ENCODE results near the gene LCN1. TPM values are rescaled to one million over a fixed set of nuclear protein-coding genes. Genes with fewer than 3 reads are reported as not detected.

The LCN1 gene
- total RNA-seq, 1 donor = not detected

- Histone ChIP-seq H4K20me1 (ENCODE audit: insufficient read depth, low read length) (no peaks in the 10 kb centered on the region), H2AFZ (ENCODE audit: low read length) (no peak overlapping the region)
Observed at GRCh38 chr9:135486267-135487065, 34.8 kb upstream of the LCN1 start.

DNA sequence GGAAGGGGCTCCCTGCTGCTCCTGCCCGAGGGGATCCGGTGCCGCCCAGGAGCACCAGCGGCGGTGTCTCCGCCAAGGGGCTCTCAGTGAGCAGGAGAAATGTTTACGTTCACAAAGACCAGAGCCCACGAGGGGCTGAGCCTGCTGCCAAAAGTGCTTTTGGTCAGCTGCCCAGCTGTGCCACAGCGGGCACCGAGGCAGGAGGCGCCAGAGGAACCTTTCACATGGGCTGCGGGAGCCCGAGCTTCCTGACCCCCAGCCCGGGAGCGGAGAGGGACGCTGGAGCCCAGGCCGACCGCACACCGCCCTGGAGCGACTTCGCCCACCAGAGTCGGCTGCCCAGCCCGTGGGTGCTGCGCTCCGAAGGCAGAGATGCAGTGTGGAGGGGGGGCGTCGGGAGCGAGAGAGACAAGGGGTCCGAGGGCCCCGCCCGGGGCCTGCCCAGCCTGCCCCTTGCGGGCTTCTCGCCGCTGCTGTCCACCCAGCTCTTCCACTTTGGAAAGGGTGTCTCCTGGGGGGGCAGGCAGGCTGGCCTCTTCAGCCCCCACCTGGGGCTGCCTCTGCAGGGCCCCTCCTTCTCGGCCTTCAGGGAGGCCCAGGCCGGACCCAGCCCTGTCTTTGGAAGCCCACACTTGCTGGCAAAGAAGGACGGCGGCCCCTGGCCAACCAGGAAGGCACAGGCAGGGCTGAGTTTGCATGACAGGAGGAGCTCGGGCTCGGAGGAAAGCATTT lies 33.8 kb upstream of the LCN1 start:
- no peak overlapping the region for H3K4me2 ChIP-seq (ENCODE audit: insufficient read depth, low read length)
- H3K27ac ChIP-seq (ENCODE audit: low read depth, low read length) = no peak overlapping the region
- H3K79me2 ChIP-seq (ENCODE audit: insufficient read depth, low read length) = no peaks in the 10 kb centered on the region
- H3K9me3 ChIP-seq (ENCODE audit: low read depth, low read length) = no peaks in the 10 kb centered on the region
- H3K4me3 ChIP-seq (ENCODE audit: insufficient read depth, low read length) = no peak overlapping the region
- no peak overlapping the region for H2AFZ ChIP-seq (ENCODE audit: low read length)
- TF ChIP-seq, protein P1, sequence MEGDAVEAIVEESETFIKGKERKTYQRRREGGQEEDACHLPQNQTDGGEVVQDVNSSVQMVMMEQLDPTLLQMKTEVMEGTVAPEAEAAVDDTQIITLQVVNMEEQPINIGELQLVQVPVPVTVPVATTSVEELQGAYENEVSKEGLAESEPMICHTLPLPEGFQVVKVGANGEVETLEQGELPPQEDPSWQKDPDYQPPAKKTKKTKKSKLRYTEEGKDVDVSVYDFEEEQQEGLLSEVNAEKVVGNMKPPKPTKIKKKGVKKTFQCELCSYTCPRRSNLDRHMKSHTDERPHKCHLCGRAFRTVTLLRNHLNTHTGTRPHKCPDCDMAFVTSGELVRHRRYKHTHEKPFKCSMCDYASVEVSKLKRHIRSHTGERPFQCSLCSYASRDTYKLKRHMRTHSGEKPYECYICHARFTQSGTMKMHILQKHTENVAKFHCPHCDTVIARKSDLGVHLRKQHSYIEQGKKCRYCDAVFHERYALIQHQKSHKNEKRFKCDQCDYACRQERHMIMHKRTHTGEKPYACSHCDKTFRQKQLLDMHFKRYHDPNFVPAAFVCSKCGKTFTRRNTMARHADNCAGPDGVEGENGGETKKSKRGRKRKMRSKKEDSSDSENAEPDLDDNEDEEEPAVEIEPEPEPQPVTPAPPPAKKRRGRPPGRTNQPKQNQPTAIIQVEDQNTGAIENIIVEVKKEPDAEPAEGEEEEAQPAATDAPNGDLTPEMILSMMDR (IDR thresholded peaks at IDR 0.05; ENCODE audit: extremely low read depth, low read depth, low read length) = no peak
- no peaks in the 10 kb centered on the region for H4K20me1 ChIP-seq (ENCODE audit: insufficient read depth, low read length)
- H3K36me3 ChIP-seq (ENCODE audit: insufficient read depth, low read length) = peaks cover 5% of the 10 kb centered on the region
- H3K27me3 ChIP-seq (ENCODE audit: insufficient read depth, low read length) = no peaks in the 10 kb centered on the region
- DNase-seq (ENCODE audit: insufficient read length, low spot score, missing footprints) = peak; percentile 51
- no peaks in the 10 kb centered on the region for H3K4me1 ChIP-seq (ENCODE audit: insufficient read depth, low read length)

More at GRCh38 chr9:135486267-135487065, 34.8 kb upstream of the LCN1 start:
- no peaks in the 10 kb centered on the region for H3K27me3 ChIP-seq (ENCODE audit: insufficient read depth, low read length)
- H3K4me2 ChIP-seq (ENCODE audit: insufficient read depth, low read length) = no peak overlapping the region
- no peaks in the 10 kb centered on the region for H3K9me3 ChIP-seq (ENCODE audit: low read depth, low read length)
- no peaks in the 10 kb centered on the region for H3K79me2 ChIP-seq (ENCODE audit: insufficient read depth, low read length)
- no peak overlapping the region for H3K4me3 ChIP-seq (ENCODE audit: insufficient read depth, low read length)
- no peaks in the 10 kb centered on the region for H3K4me1 ChIP-seq (ENCODE audit: insufficient read depth, low read length)
- peak; percentile 34 for DNase-seq (ENCODE audit: insufficient read length, low spot score, missing footprints)
- TF ChIP-seq, protein P1 (IDR thresholded peaks at IDR 0.05; ENCODE audit: extremely low read depth, low read depth, low read length) = no peak
- H3K36me3 ChIP-seq (ENCODE audit: insufficient read depth, low read length) = peaks cover 5% of the 10 kb centered on the region
- no peak overlapping the region for H3K27ac ChIP-seq (ENCODE audit: low read depth, low read length)

GRCh38 chr9:135488013-135488330 lies 33.3 kb upstream of the LCN1 start:
- Histone ChIP-seq H3K4me1 (ENCODE audit: insufficient read depth, low read length) (no peaks in the 10 kb centered on the region), H3K27ac (ENCODE audit: low read depth, low read length) (no peak overlapping the region), H3K79me2 (ENCODE audit: insufficient read depth, low read length) (no peaks in the 10 kb centered on the region), H4K20me1 (ENCODE audit: insufficient read depth, low read length) (no peaks in the 10 kb centered on the region), H2AFZ (ENCODE audit: low read length) (no peak overlapping the region), H3K4me2 (ENCODE audit: insufficient read depth, low read length) (no peak overlapping the region), H3K4me3 (ENCODE audit: insufficient read depth, low read length) (no peak overlapping the region), H3K36me3 (ENCODE audit: insufficient read depth, low read length) (peaks cover 5% of the 10 kb centered on the region), H3K9me3 (ENCODE audit: low read depth, low read length) (no peaks in the 10 kb centered on the region), H3K27me3 (ENCODE audit: insufficient read depth, low read length) (no peaks in the 10 kb centered on the region)
- TF ChIP-seq, protein P1 (IDR thresholded peaks at IDR 0.05; ENCODE audit: extremely low read depth, low read depth, low read length) = no peak
- DNase-seq (ENCODE audit: insufficient read length, low spot score, missing footprints) = peak; percentile 56

DNA sequence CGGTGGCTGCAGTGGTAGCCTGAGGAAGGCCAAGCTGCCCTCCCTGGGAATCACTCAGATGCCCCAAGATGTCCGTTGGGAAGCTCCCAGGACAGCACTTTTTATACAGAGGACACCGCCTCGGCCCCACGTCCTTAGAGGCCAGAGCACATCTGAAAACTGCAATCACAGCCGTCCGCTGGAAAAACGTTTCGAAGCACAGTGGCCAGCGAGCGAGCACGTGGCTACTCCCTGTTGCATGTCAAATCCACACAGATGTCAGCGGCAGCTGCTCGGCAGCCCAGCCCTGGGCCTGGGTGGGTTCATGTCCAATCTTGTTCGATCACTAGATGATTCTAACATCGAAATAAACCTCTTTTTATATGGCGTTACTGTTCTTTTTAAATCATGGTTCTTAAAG lies 32.7 kb upstream of the LCN1 start:
- no peaks in the 10 kb centered on the region for H3K4me1 ChIP-seq (ENCODE audit: insufficient read depth, low read length)
- no peak overlapping the region for H3K4me3 ChIP-seq (ENCODE audit: insufficient read depth, low read length)
- DNase-seq (ENCODE audit: insufficient read length, low spot score, missing footprints) = peak; percentile 31
- peaks cover 5% of the 10 kb centered on the region for H3K36me3 ChIP-seq (ENCODE audit: insufficient read depth, low read length)
- no peak overlapping the region for H3K27ac ChIP-seq (ENCODE audit: low read depth, low read length)
- no peaks in the 10 kb centered on the region for H3K27me3 ChIP-seq (ENCODE audit: insufficient read depth, low read length)
- H3K9me3 ChIP-seq (ENCODE audit: low read depth, low read length) = no peaks in the 10 kb centered on the region
- TF ChIP-seq, protein P1 (IDR thresholded peaks at IDR 0.05; ENCODE audit: extremely low read depth, low read depth, low read length) = no peak
- H3K79me2 ChIP-seq (ENCODE audit: insufficient read depth, low read length) = no peaks in the 10 kb centered on the region
- H2AFZ ChIP-seq (ENCODE audit: low read length) = no peak overlapping the region
- H4K20me1 ChIP-seq (ENCODE audit: insufficient read depth, low read length) = no peaks in the 10 kb centered on the region
- H3K4me2 ChIP-seq (ENCODE audit: insufficient read depth, low read length) = no peak overlapping the region

All from osteoblast (primary cell).